OCI-LY7 (cell line): ENCODE data around the gene MYRFL.

Experiments used
- CTCF ChIP-seq: fragments of 200-600 bp; sonication (generic); conservative IDR thresholded peaks from 2 replicates; pipeline ENCODE4 v1.5.1; 2014; ENCODE audit warnings: mild to moderate bottlenecking, antibody characterized with exemption, low read length, moderate library complexity, mixed read lengths
- EZH2phosphoT487 ChIP-seq: fragments of 200-600 bp; sonication (generic); IDR thresholded peaks from 2 replicates; pipeline ENCODE4 v1.6.1; 2018; ENCODE audit warnings: low read depth, borderline replicate concordance, mild to moderate bottlenecking, mixed run types, antibody characterized with exemption, low read length, moderate library complexity, mixed read lengths

- no peak for TF ChIP-seq CTCF
- no peak for TF ChIP-seq EZH2phosphoT487
These were observed 81.6 kb downstream of the MYRFL start for GRCh38 chr12:69906411-69907216.
